K562 (cell line): Measurements from ENCODE around the gene RNF126. TPM values are rescaled to one million over a fixed set of nuclear protein-coding genes. Genes with fewer than 3 reads are reported as not detected.
A peak's percentile ranks its signal among the peaks of the same experiment; 100 is the strongest.

Experiments
- ATAC-seq: fragments of 200-7000 bp; cut with Tn5 transposase; 3 replicates; pipeline ENCODE4 v1.9.1; 2020; ENCODE audit warnings: moderate library complexity
- BruUV-seq: library from RNA; stranded (reverse); fragments of 400-500 nt; replicated peaks from 2 replicates; lab custom pipeline; 2021; lab: Mats Ljungman, UMichigan
- CTCF ChIA-PET: fragments of 300-600 bp; formaldehyde crosslinking; extraction: SDS; loops from one replicate; lab custom pipeline; 2021; ENCODE audit warnings: low intra/inter-chr PET ratio; lab: Yijun Ruan, JAX
- POLR2A ChIA-PET: fragments of 300-600, 350-650 bp; sonication (Branson Sonifier 250); formaldehyde crosslinking; extraction: SDS; loops from one replicate; lab custom pipeline; 2021; ENCODE audit warnings: antibody characterized with exemption, inconsistent platforms; lab: Yijun Ruan, JAX
- DNase-seq, 4 experiments: peaks; one replicate each; pipeline versions ENCODE4 v3.0.0 to v3.0.0-alpha.2; 2011 to 2018; ENCODE audit warnings: low spot score in 3 of 4, mixed read lengths in 3 of 4; ENCODE audit errors: extremely low read depth in 1 of 4
- FAIRE-seq: peaks from 2 replicates; lab custom pipeline; 2011; peaks lifted over from hg19 to GRCh38; lab: Jason Lieb, UNC
- H2AFZ ChIP-seq: 2 replicates; pipeline ENCODE4 v1.6.0; 2011; ENCODE audit warnings: low read depth, low read length, control low read depth, inconsistent platforms
- H3K27ac ChIP-seq: fragments of 200-600 bp; 3 replicates; pipeline ENCODE4 v1.8.0; 2011; ENCODE audit warnings: low read depth, mild to moderate bottlenecking, control low read depth, inconsistent platforms, low read length, moderate library complexity, mixed read lengths; ENCODE audit errors: extremely low read depth
- H3K27me3 ChIP-seq, 2 experiments: fragments of 300-600 bp in 1 of 2; 2 replicates in 1 of 2; 3 replicates in 1 of 2; pipeline versions ENCODE4 v1.6.0 to v1.8.0; 2011; ENCODE audit warnings: inconsistent platforms in 2 of 2, low read length in 2 of 2, mild to moderate bottlenecking in 1 of 2, mixed read lengths in 1 of 2, moderate library complexity in 1 of 2; ENCODE audit not compliant: control insufficient read depth in 2 of 2, insufficient read depth in 2 of 2
- H3K36me3 ChIP-seq: fragments of 300-600 bp; 3 replicates; pipeline ENCODE4 v1.8.0; 2011; ENCODE audit warnings: mild to moderate bottlenecking, low read length, inconsistent platforms; ENCODE audit not compliant: control insufficient read depth, insufficient read depth
- H3K4me1 ChIP-seq, 2 experiments: fragments of 200-600 bp in 1 of 2; replicated peaks in 1 of 2; 2 replicates in 1 of 2; 3 replicates in 1 of 2; pipeline versions ENCODE4 v1.5.1 to v1.8.0; 2011; ENCODE audit warnings: inconsistent platforms in 2 of 2, low read length in 2 of 2, mild to moderate bottlenecking in 1 of 2, mixed read lengths in 1 of 2, moderate library complexity in 1 of 2; ENCODE audit not compliant: control insufficient read depth in 2 of 2, insufficient read depth in 2 of 2
- H3K4me2 ChIP-seq: 2 replicates; pipeline ENCODE4 v1.6.1; 2011; ENCODE audit warnings: low read length, control low read depth, inconsistent platforms, mixed read lengths; ENCODE audit not compliant: insufficient read depth
- H3K4me3 ChIP-seq: fragments of 200-600 bp; sonication (generic), shearing (Covaris generic); 2 replicates; pipeline ENCODE4 v1.5.1; 2016; ENCODE audit warnings: control low read depth, inconsistent platforms
- H3K79me2 ChIP-seq: fragments of 200-600 bp; 3 replicates; pipeline ENCODE4 v1.8.0; 2011; ENCODE audit warnings: low read length, inconsistent platforms; ENCODE audit not compliant: control insufficient read depth, insufficient read depth
- H3K9ac ChIP-seq, 2 experiments: 2 replicates each; pipeline versions ENCODE4 v1.6.0 to v1.6.1; 2011; ENCODE audit warnings: low read depth in 2 of 2, low read length in 2 of 2, control low read depth in 1 of 2, inconsistent platforms in 1 of 2, mild to moderate bottlenecking in 1 of 2, mixed read lengths in 1 of 2; ENCODE audit not compliant: insufficient read depth in 1 of 2
- H3K9me1 ChIP-seq: one replicate; pipeline ENCODE4 v1.6.0; 2011; ENCODE audit warnings: inconsistent platforms, mild to moderate bottlenecking, low read length, moderate library complexity; ENCODE audit not compliant: control insufficient read depth, insufficient read depth
- H3K9me3 ChIP-seq: replicated peaks from 2 replicates; pipeline ENCODE4 v1.5.1; 2011; ENCODE audit warnings: low read depth, low read length, inconsistent platforms; ENCODE audit not compliant: control insufficient read depth, insufficient read depth
- H4K20me1 ChIP-seq: replicated peaks from 2 replicates; pipeline ENCODE4 v1.6.1; 2011; ENCODE audit warnings: low read length, inconsistent platforms, mixed read lengths; ENCODE audit not compliant: control insufficient read depth, insufficient read depth
- BHLHE40 ChIP-seq: IDR thresholded peaks from 2 replicates; pipeline ENCODE4 v1.6.1; 2011; ENCODE audit warnings: low read length, improper control_type of control experiment
- EP300 ChIP-seq: IDR thresholded peaks from 2 replicates; pipeline ENCODE4 v1.6.1; 2012; ENCODE audit warnings: low read length, improper control_type of control experiment
- GATAD2A ChIP-seq: fragments of 450-650 bp; IDR thresholded peaks from 2 replicates; pipeline ENCODE4 v1.6.1; 2017
- HOXB6 ChIP-seq: fragments of 250-450 bp; sonication (Bioruptor Pico); IDR thresholded peaks from 2 replicates; pipeline ENCODE4 v1.5.1; 2022; ENCODE audit warnings: mild to moderate bottlenecking, borderline replicate concordance
- MAFF ChIP-seq: IDR thresholded peaks from 2 replicates; pipeline ENCODE4 v1.6.1; 2012; ENCODE audit warnings: low read length, improper control_type of control experiment
- RUNX1 ChIP-seq: sonication (generic); IDR thresholded peaks from 2 replicates; pipeline ENCODE4 v1.6.1; 2016; ENCODE audit warnings: antibody characterized with exemption, low read depth
- ZKSCAN8 ChIP-seq: fragments of 200-800 bp; sonication (Bioruptor generic); IDR thresholded peaks from 2 replicates; pipeline ENCODE4 v1.6.1; 2016; ENCODE audit warnings: missing genetic modification characterization, missing compliant biosample characterization
- ZNF347 ChIP-seq: fragments of 450-650 bp; formaldehyde crosslinking; IDR thresholded peaks from 2 replicates; pipeline ENCODE4 v1.4.0; 2020; ENCODE audit warnings: low read depth, mild to moderate bottlenecking, moderate library complexity
- ZNF592 ChIP-seq: fragments of 450-650 bp; IDR thresholded peaks from 2 replicates; pipeline ENCODE4 v1.6.1; 2017; ENCODE audit warnings: antibody characterized with exemption, mild to moderate bottlenecking
- ZNF644 ChIP-seq: fragments of 200-800 bp; sonication (Bioruptor generic); IDR thresholded peaks from 2 replicates; pipeline ENCODE4 v1.6.1; 2016; ENCODE audit warnings: low read depth, missing genetic modification characterization, missing compliant biosample characterization
- ZNF717 ChIP-seq: fragments of 250-450 bp; sonication (Bioruptor Pico); IDR thresholded peaks from 2 replicates; pipeline ENCODE4 v1.5.0; 2021
- WGBS: fragments of 100-300 bp; shearing (Covaris generic); methylation state at CpG from one replicate; pipeline ENCODE4 v1.1.6; 2016; ENCODE audit warnings: low coverage, mixed read lengths; ENCODE audit not compliant: insufficient coverage; ENCODE audit errors: missing lambda C conversion rate; 5-methylcytosine and 5-hydroxymethylcytosine counted together
- in situ Hi-C: fragments of 300-500 bp; cut with MboI; formaldehyde crosslinking; loops from 4 replicates; pipeline ENCODE4 v1.15.0; 2018; ENCODE audit warnings: inconsistent platforms, mixed read lengths
- intact Hi-C: fragments of 100-400 bp; cut with micrococcal nuclease; formaldehyde crosslinking; loops from 2 replicates; pipeline ENCODE4 v1.14.2; 2022
- polyA plus RNA-seq, 8 experiments: library from polyadenylated mRNA; depleted of rRNA in 4 of 8; stranded (reverse) in 5 of 8; unstranded in 3 of 8; fragments of >200 nt; fragmentation: Nextera tagmentation in 2 of 8; fragmentation: Illumina TruSeq in 1 of 8; extraction: Ambion mirVana in 2 of 8; extraction: Trizol in 1 of 8; gene quantifications; 2 replicates each; pipeline versions ENCODE4 v1.2.1 to v1.2.3, GENCODE V29; 2011 to 2014; ENCODE audit warnings: inconsistent platforms in 1 of 8, missing spikeins in 1 of 8
- total RNA-seq, 7 experiments: library from RNA; depleted of rRNA in 6 of 7; stranded (reverse); fragments of >200 nt in 6 of 7; fragmentation: Illumina TruSeq in 2 of 7; extraction: Trizol in 2 of 7; gene quantifications; 2 replicates each; pipeline versions ENCODE4 v1.2.1 to v1.2.3, GENCODE V29; 2011 to 2021; ENCODE audit warnings: low replicate concordance in 1 of 7
- TF ChIP-seq, protein P1 (sequence below): fragments of 200-800 bp; sonication (Bioruptor generic); IDR thresholded peaks from 2 replicates; pipeline ENCODE4 v1.6.1; 2016; ENCODE audit warnings: missing genetic modification characterization, missing compliant biosample characterization

The RNF126 gene
- total and polyA plus RNA-seq, 9 of the 15 experiments (the other 6 are each of a cell fraction or from before 2014, with no cell fraction given): 0.27 to 101 (median 12.3) TPM

GRCh38 chr19:709196-709964, 46.4 kb upstream of the RNF126 start:
- DNase-seq (no peak), ATAC-seq (peak; percentile 16; the same call in 2 of the 3 replicates), FAIRE-seq (no peak)
- no peaks in the 10 kb centered on the region for H3K79me2 ChIP-seq
- WGBS: 8% methylated on average over 16 of the region's 78 CpGs
- in situ Hi-C loops: no loop called here
- H3K9me3 ChIP-seq: 0 out of 2 replicates have a peak, but pooled peaks cover 2% of the 10 kb centered on the region
- H3K27ac ChIP-seq: no peak overlapping the region
- no peaks in the 10 kb centered on the region for H3K9me1 ChIP-seq
- peaks cover 8 to 30% of the 10 kb centered on the region in 2 experiments; a peak in 4 of 5 replicates for H3K4me1 ChIP-seq
- H3K27me3 ChIP-seq: no peaks in the 10 kb centered on the region
- no peaks in the 10 kb centered on the region for H4K20me1 ChIP-seq
- peak overlapping the region; percentile 41 to 88; a peak in 3 of 4 replicates for H3K9ac ChIP-seq
- intact Hi-C loops: no loop called here
- peak overlapping the region; percentile 49; the same call in 1 of the 2 replicates for H3K4me2 ChIP-seq
- no TSS peak for BruUV-seq
- peak overlapping the region; percentile 56 for H3K4me3 ChIP-seq
- H3K36me3 ChIP-seq: no peaks in the 10 kb centered on the region
- no peak overlapping the region; the same call in 1 of the 2 replicates for H2AFZ ChIP-seq
- ChIA-PET CTCF (interaction anchor here (0.6 kb wide), 1 partner anchor 10 kb away, joined by 3 read pairs; no protein-coding TSS in a partner anchor), POLR2A (interaction anchor here (0.6 to 0.7 kb wide), 2 partner anchors 15 to 157 kb away, joined by 3 to 7 read pairs; no protein-coding TSS in a partner anchor)
- TF ChIP-seq, protein P1, sequence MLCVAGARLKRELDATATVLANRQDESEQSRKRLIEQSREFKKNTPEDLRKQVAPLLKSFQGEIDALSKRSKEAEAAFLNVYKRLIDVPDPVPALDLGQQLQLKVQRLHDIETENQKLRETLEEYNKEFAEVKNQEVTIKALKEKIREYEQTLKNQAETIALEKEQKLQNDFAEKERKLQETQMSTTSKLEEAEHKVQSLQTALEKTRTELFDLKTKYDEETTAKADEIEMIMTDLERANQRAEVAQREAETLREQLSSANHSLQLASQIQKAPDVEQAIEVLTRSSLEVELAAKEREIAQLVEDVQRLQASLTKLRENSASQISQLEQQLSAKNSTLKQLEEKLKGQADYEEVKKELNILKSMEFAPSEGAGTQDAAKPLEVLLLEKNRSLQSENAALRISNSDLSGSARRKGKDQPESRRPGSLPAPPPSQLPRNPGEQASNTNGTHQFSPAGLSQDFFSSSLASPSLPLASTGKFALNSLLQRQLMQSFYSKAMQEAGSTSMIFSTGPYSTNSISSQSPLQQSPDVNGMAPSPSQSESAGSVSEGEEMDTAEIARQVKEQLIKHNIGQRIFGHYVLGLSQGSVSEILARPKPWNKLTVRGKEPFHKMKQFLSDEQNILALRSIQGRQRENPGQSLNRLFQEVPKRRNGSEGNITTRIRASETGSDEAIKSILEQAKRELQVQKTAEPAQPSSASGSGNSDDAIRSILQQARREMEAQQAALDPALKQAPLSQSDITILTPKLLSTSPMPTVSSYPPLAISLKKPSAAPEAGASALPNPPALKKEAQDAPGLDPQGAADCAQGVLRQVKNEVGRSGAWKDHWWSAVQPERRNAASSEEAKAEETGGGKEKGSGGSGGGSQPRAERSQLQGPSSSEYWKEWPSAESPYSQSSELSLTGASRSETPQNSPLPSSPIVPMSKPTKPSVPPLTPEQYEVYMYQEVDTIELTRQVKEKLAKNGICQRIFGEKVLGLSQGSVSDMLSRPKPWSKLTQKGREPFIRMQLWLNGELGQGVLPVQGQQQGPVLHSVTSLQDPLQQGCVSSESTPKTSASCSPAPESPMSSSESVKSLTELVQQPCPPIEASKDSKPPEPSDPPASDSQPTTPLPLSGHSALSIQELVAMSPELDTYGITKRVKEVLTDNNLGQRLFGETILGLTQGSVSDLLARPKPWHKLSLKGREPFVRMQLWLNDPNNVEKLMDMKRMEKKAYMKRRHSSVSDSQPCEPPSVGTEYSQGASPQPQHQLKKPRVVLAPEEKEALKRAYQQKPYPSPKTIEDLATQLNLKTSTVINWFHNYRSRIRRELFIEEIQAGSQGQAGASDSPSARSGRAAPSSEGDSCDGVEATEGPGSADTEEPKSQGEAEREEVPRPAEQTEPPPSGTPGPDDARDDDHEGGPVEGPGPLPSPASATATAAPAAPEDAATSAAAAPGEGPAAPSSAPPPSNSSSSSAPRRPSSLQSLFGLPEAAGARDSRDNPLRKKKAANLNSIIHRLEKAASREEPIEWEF (CRISPR knock-in tag): no peak
- TF ChIP-seq ZNF592 (no peak), EP300 (no peak), ZNF717 (CRISPR knock-in tag) (no peak), MAFF (no peak), HOXB6 (CRISPR knock-in tag) (no peak), RUNX1 (no peak), GATAD2A (no peak), ZNF644 (tag) (no peak), BHLHE40 (no peak), ZKSCAN8 (no peak), ZNF347 (CRISPR knock-in tag) (no peak)
